ENCODE measurements around the gene BACH2.

DNA sequence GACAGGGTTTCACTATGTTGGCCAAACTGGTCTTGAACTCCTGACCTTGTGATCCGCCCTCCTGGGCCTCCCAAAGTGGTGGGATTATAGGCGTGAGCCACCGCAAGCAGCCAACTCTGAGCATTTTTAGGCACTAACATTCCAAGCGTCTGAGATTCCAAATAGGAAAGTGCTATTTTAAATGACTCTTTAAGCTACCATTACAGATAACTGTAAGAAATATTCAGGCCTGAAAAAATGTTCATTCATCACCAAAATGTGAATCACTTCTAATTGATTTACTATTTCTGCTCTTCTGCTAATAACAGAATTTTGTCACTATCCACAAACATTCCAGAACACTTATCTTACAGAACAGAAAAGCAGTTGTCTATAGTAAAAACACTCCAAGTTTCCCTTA lies 106.5 kb downstream of the BACH2 start:
- TF ChIP-seq, protein P1, sequence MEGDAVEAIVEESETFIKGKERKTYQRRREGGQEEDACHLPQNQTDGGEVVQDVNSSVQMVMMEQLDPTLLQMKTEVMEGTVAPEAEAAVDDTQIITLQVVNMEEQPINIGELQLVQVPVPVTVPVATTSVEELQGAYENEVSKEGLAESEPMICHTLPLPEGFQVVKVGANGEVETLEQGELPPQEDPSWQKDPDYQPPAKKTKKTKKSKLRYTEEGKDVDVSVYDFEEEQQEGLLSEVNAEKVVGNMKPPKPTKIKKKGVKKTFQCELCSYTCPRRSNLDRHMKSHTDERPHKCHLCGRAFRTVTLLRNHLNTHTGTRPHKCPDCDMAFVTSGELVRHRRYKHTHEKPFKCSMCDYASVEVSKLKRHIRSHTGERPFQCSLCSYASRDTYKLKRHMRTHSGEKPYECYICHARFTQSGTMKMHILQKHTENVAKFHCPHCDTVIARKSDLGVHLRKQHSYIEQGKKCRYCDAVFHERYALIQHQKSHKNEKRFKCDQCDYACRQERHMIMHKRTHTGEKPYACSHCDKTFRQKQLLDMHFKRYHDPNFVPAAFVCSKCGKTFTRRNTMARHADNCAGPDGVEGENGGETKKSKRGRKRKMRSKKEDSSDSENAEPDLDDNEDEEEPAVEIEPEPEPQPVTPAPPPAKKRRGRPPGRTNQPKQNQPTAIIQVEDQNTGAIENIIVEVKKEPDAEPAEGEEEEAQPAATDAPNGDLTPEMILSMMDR (IDR thresholded peaks at IDR 0.05), result no peak
- TF ChIP-seq KDM1A (IDR thresholded peaks at IDR 0.05; ENCODE audit: low read depth) (no peak), EP300 (IDR thresholded peaks at IDR 0.05) (no peak), KDM5A (IDR thresholded peaks at IDR 0.05) (no peak), POLR2A (IDR thresholded peaks at IDR 0.05; ENCODE audit: low read length) (no peak), GATA3 (IDR thresholded peaks at IDR 0.05; ENCODE audit: borderline replicate concordance) (no peak), HOXB5 (CRISPR knock-in tag; IDR thresholded peaks at IDR 0.05) (no peak), EHMT2 (IDR thresholded peaks at IDR 0.05; ENCODE audit: low read depth) (no peak), BHLHE40 (IDR thresholded peaks at IDR 0.05; ENCODE audit: low read depth, low read length) (no peak), NPAS2 (CRISPR knock-in tag; IDR thresholded peaks at IDR 0.05; ENCODE audit: borderline replicate concordance) (no peak), CEBPB (IDR thresholded peaks at IDR 0.05) (no peak)
- TF ChIP-seq, protein P2, sequence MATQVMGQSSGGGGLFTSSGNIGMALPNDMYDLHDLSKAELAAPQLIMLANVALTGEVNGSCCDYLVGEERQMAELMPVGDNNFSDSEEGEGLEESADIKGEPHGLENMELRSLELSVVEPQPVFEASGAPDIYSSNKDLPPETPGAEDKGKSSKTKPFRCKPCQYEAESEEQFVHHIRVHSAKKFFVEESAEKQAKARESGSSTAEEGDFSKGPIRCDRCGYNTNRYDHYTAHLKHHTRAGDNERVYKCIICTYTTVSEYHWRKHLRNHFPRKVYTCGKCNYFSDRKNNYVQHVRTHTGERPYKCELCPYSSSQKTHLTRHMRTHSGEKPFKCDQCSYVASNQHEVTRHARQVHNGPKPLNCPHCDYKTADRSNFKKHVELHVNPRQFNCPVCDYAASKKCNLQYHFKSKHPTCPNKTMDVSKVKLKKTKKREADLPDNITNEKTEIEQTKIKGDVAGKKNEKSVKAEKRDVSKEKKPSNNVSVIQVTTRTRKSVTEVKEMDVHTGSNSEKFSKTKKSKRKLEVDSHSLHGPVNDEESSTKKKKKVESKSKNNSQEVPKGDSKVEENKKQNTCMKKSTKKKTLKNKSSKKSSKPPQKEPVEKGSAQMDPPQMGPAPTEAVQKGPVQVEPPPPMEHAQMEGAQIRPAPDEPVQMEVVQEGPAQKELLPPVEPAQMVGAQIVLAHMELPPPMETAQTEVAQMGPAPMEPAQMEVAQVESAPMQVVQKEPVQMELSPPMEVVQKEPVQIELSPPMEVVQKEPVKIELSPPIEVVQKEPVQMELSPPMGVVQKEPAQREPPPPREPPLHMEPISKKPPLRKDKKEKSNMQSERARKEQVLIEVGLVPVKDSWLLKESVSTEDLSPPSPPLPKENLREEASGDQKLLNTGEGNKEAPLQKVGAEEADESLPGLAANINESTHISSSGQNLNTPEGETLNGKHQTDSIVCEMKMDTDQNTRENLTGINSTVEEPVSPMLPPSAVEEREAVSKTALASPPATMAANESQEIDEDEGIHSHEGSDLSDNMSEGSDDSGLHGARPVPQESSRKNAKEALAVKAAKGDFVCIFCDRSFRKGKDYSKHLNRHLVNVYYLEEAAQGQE (IDR thresholded peaks at IDR 0.05), result no peak
- TF ChIP-seq, protein P3, sequence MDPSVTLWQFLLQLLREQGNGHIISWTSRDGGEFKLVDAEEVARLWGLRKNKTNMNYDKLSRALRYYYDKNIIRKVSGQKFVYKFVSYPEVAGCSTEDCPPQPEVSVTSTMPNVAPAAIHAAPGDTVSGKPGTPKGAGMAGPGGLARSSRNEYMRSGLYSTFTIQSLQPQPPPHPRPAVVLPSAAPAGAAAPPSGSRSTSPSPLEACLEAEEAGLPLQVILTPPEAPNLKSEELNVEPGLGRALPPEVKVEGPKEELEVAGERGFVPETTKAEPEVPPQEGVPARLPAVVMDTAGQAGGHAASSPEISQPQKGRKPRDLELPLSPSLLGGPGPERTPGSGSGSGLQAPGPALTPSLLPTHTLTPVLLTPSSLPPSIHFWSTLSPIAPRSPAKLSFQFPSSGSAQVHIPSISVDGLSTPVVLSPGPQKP (IDR thresholded peaks at IDR 0.05; ENCODE audit: low read depth, low read length), result no peak
